MG63 (cell line): Measurements from ENCODE around the gene ATG4B. TPM values are rescaled to one million over a fixed set of nuclear protein-coding genes. Genes with fewer than 3 reads are reported as not detected.

Source experiments
- DNase-seq: peaks from one replicate; pipeline ENCODE4 v3.0.0-alpha.2; 2020
- H3K27me3 ChIP-seq: fragments of 250-450 bp; sonication (Bioruptor Pico); 2 replicates; pipeline ENCODE4 v1.5.1; 2020; ENCODE audit warnings: mild to moderate bottlenecking, moderate library complexity
- H3K36me3 ChIP-seq: fragments of 250-450 bp; sonication (Bioruptor Pico); 2 replicates; pipeline ENCODE4 v1.5.1; 2020; ENCODE audit warnings: mild to moderate bottlenecking, moderate library complexity
- H3K4me3 ChIP-seq: fragments of 250-450 bp; sonication (Bioruptor Pico); 2 replicates; pipeline ENCODE4 v1.5.1; 2020; ENCODE audit warnings: mild to moderate bottlenecking, moderate library complexity
- H3K9me3 ChIP-seq: fragments of 250-450 bp; sonication (Bioruptor Pico); 2 replicates; pipeline ENCODE4 v1.5.1; 2020; ENCODE audit warnings: mild to moderate bottlenecking, moderate library complexity
- total RNA-seq: library from RNA; depleted of rRNA; stranded (reverse); fragments of >200 nt; shearing (Covaris generic); gene quantifications from 2 replicates; pipeline ENCODE4 v1.2.3, GENCODE V29; 2014; ENCODE audit warnings: low replicate concordance

ATG4B gene
- total RNA-seq, 1 experiment from 2014 or later, result 47.9 TPM

DNA sequence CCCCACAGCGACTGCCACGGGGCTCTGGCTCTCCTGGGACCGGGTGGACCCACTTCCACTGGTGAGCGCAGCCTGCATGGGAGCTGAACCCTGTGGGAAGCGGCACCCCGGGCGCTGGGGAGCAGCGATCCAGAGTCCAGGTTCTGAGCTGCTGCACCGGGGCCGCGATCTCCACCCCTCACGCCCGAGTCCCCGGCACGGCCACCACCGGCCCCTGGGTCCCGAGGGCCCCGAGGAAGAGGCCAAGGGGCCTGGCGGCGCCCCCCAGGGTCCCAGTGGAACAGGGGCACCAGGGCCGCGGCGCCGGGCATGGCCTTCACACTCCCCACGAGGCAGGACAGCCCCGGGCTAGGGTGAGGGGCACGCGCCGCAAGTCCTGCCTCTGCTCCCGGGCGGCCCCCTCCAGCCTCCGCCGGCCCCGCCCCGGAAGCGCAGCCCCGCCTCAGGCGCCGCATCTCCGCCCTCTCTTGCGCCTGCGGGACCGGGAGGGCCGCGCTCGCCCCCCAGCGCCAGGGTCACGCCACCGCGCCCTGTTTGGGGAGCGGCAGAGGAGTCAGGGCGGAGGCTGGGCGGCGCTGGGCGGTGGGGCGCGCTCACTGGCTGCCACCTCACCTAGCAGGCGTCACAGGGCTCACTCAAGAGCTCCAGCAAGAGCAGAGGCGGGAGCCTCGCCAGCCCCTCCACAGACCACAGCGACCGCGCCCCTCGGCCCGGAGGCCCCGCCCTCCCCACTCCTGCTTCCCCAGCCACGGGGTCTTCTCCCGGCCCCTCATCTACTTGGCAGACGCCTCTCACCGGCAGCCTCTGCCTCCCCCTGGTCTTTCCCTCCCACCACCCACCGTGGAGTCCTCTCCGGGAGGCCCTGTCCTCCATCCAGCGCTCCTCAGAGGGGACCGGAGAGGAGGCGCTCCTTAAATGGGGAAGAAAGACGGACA, 27.4 kb upstream of the ATG4B start:
- no peaks in the 10 kb centered on the region for H3K9me3 ChIP-seq
- H3K27me3 ChIP-seq, result no peaks in the 10 kb centered on the region
- peaks cover 24% of the 10 kb centered on the region for H3K36me3 ChIP-seq
- peak; percentile 76 for DNase-seq
- peak overlapping the region; percentile 27; the same call in 1 of the 2 replicates for H3K4me3 ChIP-seq

DNA sequence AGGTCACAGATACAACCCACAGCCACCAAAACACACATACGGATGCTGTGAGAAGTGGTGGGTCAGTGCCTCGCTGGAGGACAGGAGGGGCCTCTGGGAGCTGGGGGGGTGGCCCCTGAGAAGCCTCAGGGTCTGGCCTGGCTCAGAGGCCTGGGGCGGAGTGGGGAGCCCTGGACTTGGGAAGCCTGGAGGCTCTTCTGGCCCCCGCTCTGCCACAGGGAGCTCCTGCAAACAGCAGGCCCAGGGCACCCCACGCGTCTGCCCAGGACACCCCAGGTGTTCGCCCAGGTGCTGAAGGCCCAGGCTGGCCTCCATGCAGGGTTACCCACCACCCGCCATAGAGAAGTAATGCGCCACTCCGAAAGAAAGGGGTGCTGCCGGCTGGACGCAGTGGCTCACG, 26.4 kb upstream of the ATG4B start:
- Histone ChIP-seq H3K27me3 (no peaks in the 10 kb centered on the region), H3K9me3 (no peaks in the 10 kb centered on the region)
- no peak for DNase-seq

DNA sequence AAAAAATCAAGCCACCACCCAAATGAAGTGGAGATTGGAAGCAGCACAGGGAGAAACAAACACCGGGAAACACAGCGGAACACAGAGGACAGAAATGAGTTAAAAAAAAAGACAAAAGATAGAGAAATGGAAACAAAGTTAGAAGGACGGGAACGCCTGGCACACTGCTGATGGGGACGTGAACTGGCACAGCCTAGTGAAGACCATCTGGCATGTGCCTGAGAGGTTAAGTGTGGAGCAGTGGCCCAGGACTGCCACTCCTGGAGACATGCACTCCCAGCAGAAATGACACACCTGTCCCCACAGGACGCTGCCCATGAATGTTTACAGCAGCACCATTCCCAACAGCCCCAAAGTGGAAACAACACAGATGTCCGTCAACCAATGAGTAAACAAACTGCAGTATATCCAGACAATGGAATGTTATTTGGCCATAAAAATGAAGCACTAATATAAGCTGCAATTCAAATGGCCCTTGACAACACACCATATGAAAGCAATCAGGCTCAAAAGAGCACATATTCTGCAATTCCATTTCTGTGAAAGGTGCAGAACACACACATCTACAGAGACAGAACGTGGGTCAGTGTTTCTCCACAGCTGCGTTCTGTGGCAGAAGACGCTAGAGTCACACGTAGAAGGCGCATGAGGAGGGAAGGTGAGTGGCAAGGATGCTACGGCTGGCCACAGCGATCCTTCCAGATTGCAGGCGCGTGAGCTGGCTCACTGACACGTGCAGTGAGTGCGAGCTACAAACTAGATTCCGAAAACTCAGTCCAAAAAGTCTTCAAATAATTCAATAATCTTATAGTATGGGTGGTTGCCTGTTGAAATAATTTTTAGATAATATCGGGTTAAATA, 25.1 kb upstream of the ATG4B start:
- no peak overlapping the region for H3K4me3 ChIP-seq
- no peaks in the 10 kb centered on the region for H3K27me3 ChIP-seq
- peaks cover 22% of the 10 kb centered on the region for H3K36me3 ChIP-seq
- DNase-seq, result no peak
- no peaks in the 10 kb centered on the region for H3K9me3 ChIP-seq

More for the DNA sequence above, 26.4 kb upstream of the ATG4B start:
- H3K4me3 ChIP-seq, result no peak overlapping the region
- H3K36me3 ChIP-seq, result peaks cover 21% of the 10 kb centered on the region

DNA sequence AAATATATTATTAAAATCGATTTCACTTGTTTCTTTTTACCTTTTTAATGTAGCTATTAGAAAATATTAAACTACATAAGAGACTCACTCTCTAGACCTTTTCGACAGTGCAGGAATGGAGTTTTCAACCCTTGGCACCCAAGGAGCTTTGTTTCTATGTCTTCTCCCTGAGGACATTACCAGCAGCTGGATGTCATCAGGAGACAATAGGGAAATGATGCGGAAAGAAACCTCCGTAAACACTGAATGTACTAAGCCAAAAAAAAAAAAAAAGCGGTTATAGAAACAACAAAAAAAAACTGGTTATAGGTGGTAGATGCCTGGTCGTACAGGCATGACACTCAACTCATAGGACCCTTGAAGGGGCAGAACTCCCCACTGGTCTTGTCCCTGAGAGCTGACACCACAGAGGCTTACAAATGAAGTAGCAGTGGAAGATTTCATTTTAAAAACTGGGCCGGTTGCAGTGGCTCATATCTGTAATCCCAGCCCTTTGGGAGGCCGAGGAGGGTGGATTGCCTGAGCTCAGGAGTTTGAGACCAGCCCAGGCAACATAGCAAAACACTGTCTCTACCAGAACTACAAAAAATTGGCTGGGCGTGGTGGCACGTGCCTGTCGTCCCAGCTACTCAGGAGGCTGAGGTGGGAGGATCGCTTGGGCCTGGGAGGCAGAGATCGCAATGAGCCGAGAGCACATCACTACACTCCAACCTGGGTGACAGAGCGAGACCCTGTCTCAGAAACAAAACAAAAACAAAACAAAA, 24.3 kb upstream of the ATG4B start:
- Histone ChIP-seq H3K27me3 (no peaks in the 10 kb centered on the region), H3K36me3 (peaks cover 28% of the 10 kb centered on the region), H3K4me3 (no peak overlapping the region), H3K9me3 (no peaks in the 10 kb centered on the region)
- no peak for DNase-seq

DNA sequence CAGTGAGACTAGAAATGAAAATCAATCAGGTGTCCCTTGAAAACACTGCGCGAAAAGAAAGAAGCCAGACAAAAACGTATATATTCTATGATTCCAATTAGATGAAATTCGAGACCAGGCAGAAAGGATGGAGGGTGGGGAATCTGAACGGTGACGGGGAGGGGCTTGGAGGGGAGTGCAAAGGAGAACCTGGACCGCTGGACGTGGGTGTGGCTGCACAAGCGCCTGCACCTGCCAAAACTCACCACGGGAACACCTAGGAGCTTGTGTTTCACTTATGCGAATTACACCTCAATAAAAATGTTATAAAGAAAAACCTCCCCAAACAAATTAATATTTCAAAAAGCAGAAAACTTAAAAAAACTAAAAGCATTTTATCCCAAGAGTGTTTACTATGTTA, 22.5 kb upstream of the ATG4B start:
- no peaks in the 10 kb centered on the region for H3K27me3 ChIP-seq
- no peaks in the 10 kb centered on the region for H3K9me3 ChIP-seq
- H3K4me3 ChIP-seq, result no peak overlapping the region
- DNase-seq, result no peak
- peaks cover 31% of the 10 kb centered on the region for H3K36me3 ChIP-seq

DNA sequence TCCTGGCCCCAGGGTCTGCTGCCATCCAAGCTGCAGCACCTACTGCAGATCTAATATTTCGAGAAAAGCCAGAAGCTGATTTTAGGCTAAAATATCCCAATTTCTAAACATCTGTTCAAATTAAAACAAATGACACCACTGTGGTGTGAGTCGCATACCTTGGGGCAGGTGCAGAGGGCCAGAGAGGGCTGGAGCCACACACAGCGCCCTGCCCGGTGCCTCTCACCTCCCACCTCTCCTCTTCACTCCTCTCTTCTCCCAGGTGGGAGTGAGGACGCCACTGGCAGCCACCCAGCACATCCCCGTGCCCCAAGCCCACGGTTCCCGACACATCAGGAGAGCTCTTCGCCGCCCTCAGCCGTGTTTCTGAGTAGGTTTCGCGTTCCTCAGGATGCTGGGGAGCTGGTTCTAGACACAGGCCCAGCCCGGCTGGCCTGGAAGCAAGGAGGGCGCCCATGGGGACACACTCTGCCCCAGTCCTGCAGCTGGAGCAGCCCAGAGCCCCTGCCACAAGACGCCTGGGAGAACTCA, 21.9 kb upstream of the ATG4B start:
- Histone ChIP-seq H3K9me3 (no peaks in the 10 kb centered on the region), H3K36me3 (peaks cover 32% of the 10 kb centered on the region), H3K27me3 (no peaks in the 10 kb centered on the region), H3K4me3 (no peak overlapping the region)
- no peak for DNase-seq

DNA sequence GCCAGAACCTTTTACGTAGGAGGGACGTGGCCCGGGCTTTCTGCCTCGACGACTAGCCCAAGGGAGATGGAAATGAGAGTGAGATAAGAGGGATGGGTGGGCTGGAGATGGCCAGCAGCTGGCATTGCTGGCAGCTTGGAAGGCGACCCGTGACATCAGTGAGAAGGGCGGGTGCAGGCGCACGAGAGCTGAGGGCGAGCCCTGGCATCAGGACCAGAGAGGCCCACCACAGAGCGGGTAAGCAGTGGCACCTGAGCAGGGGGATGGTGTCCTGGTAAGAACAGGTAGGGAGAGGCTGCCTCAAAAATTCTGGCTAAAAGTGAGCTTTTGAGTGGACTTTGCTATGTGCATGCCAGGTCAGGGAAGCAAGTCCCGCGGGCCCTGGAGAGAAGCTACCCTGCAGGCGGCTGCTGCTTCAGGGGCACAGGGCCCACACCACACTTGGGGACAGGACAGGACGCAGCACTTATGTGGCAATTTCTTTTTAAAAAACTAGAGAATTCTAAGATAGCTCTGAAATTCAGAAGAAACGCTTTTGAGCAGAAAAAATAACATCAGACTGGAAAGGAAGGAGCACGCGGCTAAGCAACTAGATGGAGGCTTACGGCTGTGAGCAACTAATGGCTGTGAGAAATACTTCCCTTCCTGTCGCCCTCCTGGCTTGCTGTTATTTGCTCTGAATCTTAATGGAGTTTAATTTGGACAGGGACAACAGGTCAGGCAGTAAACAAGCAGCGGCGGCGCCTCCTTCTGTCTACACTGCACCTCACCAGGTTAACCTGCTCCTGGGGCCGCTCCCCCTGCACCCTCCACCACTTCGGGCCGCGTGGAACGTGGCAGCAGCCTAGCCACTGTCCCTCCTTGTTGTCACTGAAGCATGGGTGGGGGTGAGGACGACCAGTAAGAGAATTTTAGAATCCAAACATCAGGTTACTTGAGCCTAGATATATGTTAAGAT, 21.0 kb upstream of the ATG4B start:
- Histone ChIP-seq H3K4me3 (no peak overlapping the region), H3K36me3 (peaks cover 40% of the 10 kb centered on the region), H3K27me3 (no peaks in the 10 kb centered on the region), H3K9me3 (peaks cover 2% of the 10 kb centered on the region; the same call in 1 of the 2 replicates)
- no peak for DNase-seq

DNA sequence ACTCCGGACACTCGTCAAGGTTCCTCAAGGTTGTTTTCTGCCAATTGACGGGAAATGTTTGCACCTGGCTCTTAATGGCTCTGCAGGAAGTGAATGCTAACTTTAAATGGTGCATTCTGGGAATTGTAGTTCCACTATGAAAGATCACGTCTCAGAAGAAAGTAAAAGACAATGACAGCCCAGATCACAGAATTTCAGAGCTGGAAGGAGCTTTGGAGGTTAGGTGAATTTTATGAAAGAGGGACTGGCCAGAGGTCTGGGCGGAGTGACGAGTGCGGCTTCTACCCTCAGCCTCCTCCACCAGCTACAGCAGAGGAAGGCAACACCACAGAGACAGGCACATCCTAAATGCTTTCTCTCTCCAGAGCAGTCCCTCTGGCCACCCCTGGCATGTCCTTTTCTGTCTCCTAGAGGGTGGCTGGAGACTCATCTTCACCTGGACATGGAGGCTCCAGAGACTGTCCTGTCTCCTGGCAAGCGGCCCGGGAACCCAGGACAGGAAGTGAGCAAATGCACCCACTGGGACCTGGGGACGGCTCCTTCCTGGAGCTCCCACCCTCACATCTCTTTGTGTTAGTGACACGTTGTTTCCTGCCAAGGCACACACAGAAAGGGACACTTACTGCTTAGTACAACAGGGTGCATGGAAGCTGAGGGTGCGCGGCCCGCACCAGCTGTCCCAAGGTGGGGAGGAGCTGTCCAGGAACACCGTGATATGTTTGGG, 19.9 kb upstream of the ATG4B start:
- Histone ChIP-seq H3K4me3 (no peak overlapping the region), H3K36me3 (peaks cover 44% of the 10 kb centered on the region), H3K27me3 (no peaks in the 10 kb centered on the region), H3K9me3 (peaks cover 4% of the 10 kb centered on the region; the same call in 1 of the 2 replicates)
- no peak for DNase-seq

DNA sequence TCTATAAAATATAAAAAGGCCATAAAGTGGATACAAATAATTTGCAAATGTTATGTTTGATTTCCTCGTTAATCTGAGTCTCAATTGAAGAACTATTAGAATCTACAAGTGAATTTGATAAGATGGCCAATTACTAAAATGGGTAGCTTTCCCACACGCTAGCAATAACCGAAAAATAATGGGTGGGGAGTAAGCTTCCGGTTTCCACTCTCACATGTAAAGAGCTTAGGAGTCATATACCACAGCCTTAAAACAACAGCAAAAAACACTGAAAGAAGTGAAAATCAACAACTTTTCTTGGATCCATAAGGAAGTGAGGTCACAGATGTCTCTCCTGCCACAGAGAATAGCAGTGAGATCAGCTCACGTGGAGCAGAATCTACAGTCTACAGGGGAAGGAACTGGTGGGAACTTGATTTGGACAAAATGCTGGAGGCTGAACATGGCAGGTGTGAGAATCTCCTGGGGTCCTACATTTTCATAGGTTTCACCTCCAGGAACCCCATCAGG, 19.1 kb upstream of the ATG4B start:
- Histone ChIP-seq H3K36me3 (peaks cover 51% of the 10 kb centered on the region), H3K4me3 (no peak overlapping the region), H3K9me3 (peaks cover 4% of the 10 kb centered on the region; the same call in 1 of the 2 replicates), H3K27me3 (no peaks in the 10 kb centered on the region)
- no peak for DNase-seq

DNA sequence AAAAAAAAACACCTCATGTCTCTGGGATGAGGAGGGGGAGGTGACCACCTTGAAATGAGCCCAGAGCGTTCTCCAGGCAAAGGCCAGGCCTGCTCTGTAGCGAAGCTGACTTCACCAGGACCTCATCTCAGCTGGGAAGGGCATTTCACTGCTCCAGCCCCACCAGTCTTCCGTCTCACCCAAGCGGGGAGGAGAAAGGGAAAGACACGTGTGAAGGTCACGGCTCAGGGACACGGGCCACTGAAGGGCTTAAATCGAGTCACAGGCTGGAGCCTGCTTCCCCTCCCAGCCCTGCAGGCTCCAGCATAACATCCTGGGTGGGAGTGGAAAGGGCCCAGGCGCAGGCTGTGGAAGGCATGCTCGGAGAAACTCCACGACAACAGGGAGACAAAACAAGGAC, 18.7 kb upstream of the ATG4B start:
- Histone ChIP-seq H3K27me3 (no peaks in the 10 kb centered on the region), H3K36me3 (peaks cover 49% of the 10 kb centered on the region), H3K9me3 (peaks cover 4% of the 10 kb centered on the region; the same call in 1 of the 2 replicates), H3K4me3 (no peak overlapping the region)
- no peak for DNase-seq

DNA sequence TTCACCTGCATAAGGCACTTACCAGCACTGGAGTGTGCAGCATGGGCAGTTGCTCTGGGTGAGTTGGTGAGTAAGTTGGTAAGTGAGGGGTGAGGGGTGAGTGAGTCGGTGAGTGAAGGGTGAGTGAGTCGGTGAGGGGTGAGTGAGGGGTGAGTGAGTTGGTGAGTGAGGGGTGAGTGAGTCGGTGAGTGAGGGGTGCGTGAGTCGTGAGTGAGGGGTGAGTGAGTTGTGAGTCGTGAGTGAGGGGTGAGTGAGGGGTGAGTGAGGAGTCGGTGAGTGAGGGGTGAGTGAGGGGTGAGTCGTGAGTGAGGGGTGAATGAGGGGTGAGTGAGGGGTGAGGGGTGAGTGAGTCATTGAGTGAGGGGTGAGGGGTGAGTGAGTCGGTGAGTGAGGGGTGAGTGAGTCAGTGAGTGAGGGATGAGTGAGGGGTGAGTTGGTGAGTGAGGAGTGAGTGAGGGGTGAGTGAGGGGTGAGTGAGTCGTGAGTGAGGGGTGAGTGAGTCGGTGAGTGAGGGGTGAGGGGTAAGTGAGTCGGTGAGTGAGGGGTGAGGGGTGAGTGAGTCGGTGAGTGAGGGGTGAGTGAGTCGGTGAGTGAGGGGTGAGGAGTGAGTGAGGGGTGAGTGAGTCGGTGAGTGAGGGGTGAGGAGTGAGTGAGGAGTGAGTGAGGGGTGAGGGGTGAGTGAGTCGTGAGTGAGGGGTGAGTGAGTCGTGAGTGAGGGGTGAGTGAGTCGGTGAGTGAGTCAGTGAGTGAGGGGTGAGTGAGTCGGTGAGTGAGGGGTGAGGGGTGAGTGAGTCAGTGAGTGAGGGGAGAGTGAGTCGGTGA, 17.7 kb upstream of the ATG4B start:
- DNase-seq, result no peak
- Histone ChIP-seq H3K4me3 (no peak overlapping the region), H3K9me3 (peaks cover 4% of the 10 kb centered on the region; the same call in 1 of the 2 replicates), H3K27me3 (no peaks in the 10 kb centered on the region), H3K36me3 (peaks cover 57% of the 10 kb centered on the region)

DNA sequence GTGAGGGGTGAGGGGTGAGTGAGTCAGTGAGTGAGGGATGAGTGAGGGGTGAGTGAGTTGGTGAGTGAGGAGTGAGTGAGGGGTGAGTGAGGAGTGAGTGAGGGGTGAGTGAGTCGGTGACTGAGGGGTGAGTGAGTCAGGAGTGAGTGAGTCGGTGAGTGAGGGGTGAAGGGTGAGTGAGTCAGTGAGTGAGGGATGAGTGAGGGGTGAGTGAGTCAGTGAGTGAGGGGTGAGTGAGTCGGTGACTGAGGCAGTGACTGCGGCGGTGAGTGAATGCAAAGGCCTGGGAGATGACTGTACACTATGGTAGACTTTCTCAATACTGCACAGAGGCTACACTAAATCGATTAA, 17.1 kb upstream of the ATG4B start:
- no peaks in the 10 kb centered on the region for H3K27me3 ChIP-seq
- H3K36me3 ChIP-seq, result peaks cover 61% of the 10 kb centered on the region
- H3K4me3 ChIP-seq, result no peak overlapping the region
- DNase-seq, result peak; percentile 53
- peaks cover 4% of the 10 kb centered on the region; the same call in 1 of the 2 replicates for H3K9me3 ChIP-seq

DNA sequence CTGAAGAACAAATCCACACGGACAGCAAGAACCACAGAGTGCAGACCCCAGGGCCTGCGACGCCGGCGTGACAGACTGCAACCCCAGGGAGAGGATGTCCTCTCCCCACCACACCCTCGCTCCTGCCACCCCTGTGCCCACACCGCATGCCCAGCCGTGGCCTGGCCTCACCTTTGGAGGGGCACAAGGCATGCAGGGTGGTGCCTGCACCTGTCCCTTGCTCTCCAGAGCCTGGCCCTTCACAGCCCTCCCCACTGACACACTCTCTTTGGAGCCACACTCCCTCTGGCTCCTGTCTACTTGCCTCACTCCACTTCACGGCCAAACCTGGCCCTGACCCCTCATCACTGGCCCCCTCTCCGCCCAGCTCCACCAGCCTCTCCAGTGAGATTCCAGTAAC, 9.8 kb upstream of the ATG4B start:
- Histone ChIP-seq H3K4me3 (no peak overlapping the region), H3K36me3 (peaks cover 69% of the 10 kb centered on the region), H3K9me3 (no peaks in the 10 kb centered on the region), H3K27me3 (no peaks in the 10 kb centered on the region)
- DNase-seq, result no peak
